AG04450 (cell line): Measurements from ENCODE around the gene ITPR3. TPM values are rescaled to one million over a fixed set of nuclear protein-coding genes. Genes with fewer than 3 reads are reported as not detected.

Experiments
- CTCF ChIA-PET: fragments of 300-600, 350-600 bp; formaldehyde crosslinking; extraction: SDS; loops from one replicate; lab custom pipeline; 2022; ENCODE audit warnings: antibody characterized with exemption, inconsistent platforms; lab: Charles Lee
- POLR2A ChIA-PET: fragments of 350-600 bp; formaldehyde crosslinking; extraction: SDS; loops from one replicate; lab custom pipeline; 2021; ENCODE audit warnings: antibody characterized with exemption, inconsistent platforms; lab: Yijun Ruan, JAX
- DNase-seq: peaks from one replicate; pipeline ENCODE4 v3.0.0-alpha.2; 2011; ENCODE audit warnings: low read depth, low spot score
- H3K27ac ChIP-seq: one replicate; pipeline ENCODE4 v1.5.1; 2012; ENCODE audit warnings: low read depth, low read length, control low read depth
- H3K27me3 ChIP-seq: one replicate; pipeline ENCODE4 v1.6.0; 2012; ENCODE audit warnings: low read length; ENCODE audit not compliant: control insufficient read depth, insufficient read depth
- H3K4me3 ChIP-seq: 2 replicates; pipeline ENCODE4 v1.5.1; 2011; ENCODE audit warnings: mild to moderate bottlenecking, low read depth, low read length, control low read depth
- H3K9me3 ChIP-seq: 2 replicates; pipeline ENCODE4 v1.5.1; 2012; ENCODE audit warnings: low read length; ENCODE audit not compliant: control insufficient read depth, insufficient read depth
- CTCF ChIP-seq: IDR thresholded peaks from 2 replicates; pipeline ENCODE4 v1.5.1; 2011; ENCODE audit warnings: low read depth, low read length, control low read depth, inconsistent platforms
- polyA plus RNA-seq: library from polyadenylated mRNA; depleted of rRNA; stranded (reverse); fragments of >200 nt; gene quantifications from 2 replicates; pipeline ENCODE4 v1.2.3, GENCODE V29; 2011

ITPR3 gene
- polyA plus RNA-seq, 1 experiment: 4.4 TPM

DNA sequence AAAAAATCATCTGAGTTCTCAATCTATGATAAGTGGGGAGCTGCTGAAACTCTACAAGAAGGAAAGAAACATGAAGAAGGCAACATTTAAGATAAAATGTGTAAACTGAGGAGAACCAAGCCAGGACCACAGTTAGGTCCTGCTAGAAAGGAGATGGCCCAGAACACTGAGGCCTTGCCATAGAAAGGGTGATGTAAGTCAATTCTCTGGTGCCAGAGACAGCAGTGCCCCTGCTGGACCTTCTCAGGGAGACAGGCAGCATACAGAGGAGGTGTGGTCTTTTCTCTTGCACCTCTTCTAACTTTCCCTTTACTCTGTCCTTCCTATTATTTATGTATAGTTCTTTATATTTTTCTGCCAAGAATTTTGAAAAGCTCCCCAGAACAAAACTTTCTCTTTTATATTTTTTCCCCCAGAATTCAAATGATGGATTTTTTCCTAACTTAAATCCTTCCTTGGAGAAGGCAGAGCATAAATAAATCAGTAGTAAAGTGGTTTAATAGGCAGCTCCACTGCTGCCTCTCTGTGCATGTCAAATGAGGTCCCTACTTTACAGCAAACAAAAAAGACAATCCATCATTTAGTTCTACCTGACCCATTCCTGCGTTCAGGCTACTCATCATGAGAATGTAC is 81.3 kb downstream of the ITPR3 start:
- Histone ChIP-seq H3K9me3 (no peaks in the 10 kb centered on the region), H3K27me3 (no peaks in the 10 kb centered on the region), H3K27ac (no peak overlapping the region)

GRCh38 chr6:33704215-33705066 is 83.3 kb downstream of the ITPR3 start:
- no peak for TF ChIP-seq CTCF
- no peaks in the 10 kb centered on the region for H3K9me3 ChIP-seq
- no peak overlapping the region for H3K4me3 ChIP-seq
- H3K27ac ChIP-seq: no peak overlapping the region
- H3K27me3 ChIP-seq: no peaks in the 10 kb centered on the region
- POLR2A ChIA-PET: no interaction called here
- no peak for DNase-seq
- CTCF ChIA-PET: interaction anchor here (1.1 kb wide), 1 partner anchor 118 kb away, joined by 3 read pairs; no protein-coding TSS in a partner anchor

More for the DNA sequence above, 81.3 kb downstream of the ITPR3 start:
- peak; percentile 29 for DNase-seq
- ChIA-PET POLR2A (no interaction called here), CTCF (interaction anchor here (0.6 to 3.9 kb wide), 7 partner anchors 9 to 117 kb away, joined by 3 to 38 read pairs (median 4); partner anchors contain the start of gene UQCC2)
- TF ChIP-seq CTCF: peak; percentile 64
- no peak overlapping the region for H3K4me3 ChIP-seq

DNA sequence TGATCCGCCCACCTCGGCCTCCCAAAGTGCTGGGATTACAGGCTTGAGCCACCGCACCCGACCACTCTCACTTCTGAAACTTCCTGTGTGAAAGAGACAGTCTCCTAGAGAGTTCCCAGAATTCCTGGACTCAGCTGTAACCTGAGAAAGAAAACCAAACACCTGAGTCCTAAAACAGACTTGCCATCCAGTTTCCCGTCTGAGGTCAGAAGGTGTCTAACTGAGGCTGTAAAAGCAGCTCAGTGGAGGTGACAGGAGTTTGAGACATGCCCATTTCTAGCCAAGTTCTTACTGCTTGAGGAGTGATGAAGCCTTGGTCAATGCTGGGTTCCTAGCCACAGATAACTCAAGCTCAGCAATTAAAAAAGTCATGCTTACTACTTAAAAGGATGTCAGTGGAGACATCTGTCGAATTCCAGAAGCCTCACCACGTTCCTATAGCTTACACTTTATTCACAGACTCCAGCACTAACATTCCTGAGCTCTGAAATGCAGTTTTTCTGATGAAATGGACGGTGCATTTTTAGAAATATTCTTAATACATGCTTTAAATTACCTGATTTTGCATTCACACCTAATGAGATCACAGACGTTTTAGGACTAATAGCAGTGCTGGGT is 84.3 kb downstream of the ITPR3 start:
- Histone ChIP-seq H3K27me3 (no peaks in the 10 kb centered on the region), H3K4me3 (no peak overlapping the region), H3K27ac (no peak overlapping the region), H3K9me3 (no peaks in the 10 kb centered on the region)
- ChIA-PET CTCF (interaction anchor here (0.7 to 1.4 kb wide), 4 partner anchors 9 to 119 kb away, joined by 3 to 8 read pairs (median 3); no protein-coding TSS in a partner anchor), POLR2A (no interaction called here)
- no peak for TF ChIP-seq CTCF
- no peak for DNase-seq

DNA sequence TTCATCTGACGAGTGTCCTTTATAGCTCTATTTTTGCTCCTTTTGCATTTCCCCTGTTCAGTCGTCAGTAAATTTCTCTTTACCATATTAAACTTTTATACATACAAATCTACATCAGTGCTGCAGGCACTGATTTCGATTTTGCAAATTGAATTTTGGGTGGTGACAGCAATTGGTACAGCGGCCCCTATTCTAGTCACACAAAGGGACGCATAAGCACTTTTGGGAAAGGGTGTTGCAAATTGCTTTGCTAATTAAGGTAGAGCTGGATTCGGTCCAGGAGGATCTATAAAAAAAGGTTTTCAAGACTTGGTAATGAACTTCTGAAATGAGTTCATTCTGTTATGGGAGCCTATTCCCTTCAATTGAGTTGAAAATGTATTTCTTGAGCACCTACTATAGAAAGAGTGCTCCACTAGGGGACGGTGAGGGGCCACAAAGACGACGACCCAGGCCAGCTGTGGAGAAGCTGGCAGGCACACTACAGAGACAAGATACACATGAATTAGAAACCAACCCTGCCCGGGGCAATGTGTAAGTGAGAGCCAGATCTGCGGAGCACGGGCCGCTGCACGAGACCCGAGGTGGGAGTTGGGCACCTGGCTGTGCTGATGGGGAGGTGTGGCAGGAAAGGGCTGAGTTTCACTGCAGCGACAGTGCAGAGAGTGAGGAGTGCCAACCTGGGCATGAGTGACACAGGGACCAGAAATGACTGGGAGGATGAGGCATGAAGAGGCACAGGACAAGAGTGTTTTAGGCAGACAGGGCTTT is 85.0 kb downstream of the ITPR3 start:
- Histone ChIP-seq H3K9me3 (no peaks in the 10 kb centered on the region), H3K27me3 (no peaks in the 10 kb centered on the region), H3K27ac (no peak overlapping the region), H3K4me3 (no peak overlapping the region)
- ChIA-PET POLR2A (no interaction called here), CTCF (interaction anchor here (0.9 to 1.4 kb wide), 3 partner anchors 9 to 120 kb away, joined by 3 to 8 read pairs (median 3); no protein-coding TSS in a partner anchor)
- DNase-seq: no peak
- TF ChIP-seq CTCF: no peak
